GM12878 (cell line): ENCODE data around the gene ERVH48-1. TPM values are rescaled to one million over a fixed set of nuclear protein-coding genes. Genes with fewer than 3 reads are reported as not detected.

Experiments
- ATAC-seq: fragments of 200-7000 bp; cut with Tn5 transposase; 3 replicates; pipeline ENCODE4 v1.9.1; 2020; ENCODE audit warnings: mild to moderate bottlenecking, moderate library complexity
- BruUV-seq: library from RNA; stranded (reverse); fragments of 400-500 nt; replicated peaks from 2 replicates; lab custom pipeline; 2021; lab: Mats Ljungman, UMichigan
- CTCF ChIA-PET: fragments of 300-600 bp; sonication (Branson Sonifier 250); formaldehyde crosslinking; extraction: SDS; loops from one replicate; lab custom pipeline; 2021; ENCODE audit warnings: inconsistent platforms; lab: Yijun Ruan, JAX
- POLR2A ChIA-PET: fragments of 350-600 bp; formaldehyde crosslinking; extraction: SDS; loops from one replicate; lab custom pipeline; 2021; ENCODE audit warnings: inconsistent platforms; lab: Charles Lee
- RAD21 ChIA-PET: fragments of 300-600 bp; sonication (Branson Sonifier 250); formaldehyde crosslinking; loops from one replicate; lab custom pipeline; 2023; ENCODE audit warnings: antibody characterized with exemption; ENCODE audit not compliant: unreplicated experiment; lab: Charles Lee
- SMC1A ChIA-PET: fragments of 300-600 bp; sonication (Branson Sonifier 250); formaldehyde crosslinking; loops from one replicate; lab custom pipeline; 2023; ENCODE audit not compliant: unreplicated experiment, uncharacterized antibody; lab: Charles Lee
- DNase-seq: peaks from one replicate; pipeline ENCODE4 v3.0.0-alpha.2; 2011; ENCODE audit warnings: low read depth, low spot score
- FAIRE-seq: peaks from 3 replicates; lab custom pipeline; 2011; peaks lifted over from hg19 to GRCh38; lab: Jason Lieb, UNC
- H2AFZ ChIP-seq: 2 replicates; pipeline ENCODE4 v1.6.0; 2011; ENCODE audit warnings: low read depth, low read length, control low read depth; ENCODE audit not compliant: control insufficient read depth
- H3K27ac ChIP-seq: 2 replicates; pipeline ENCODE4 v1.5.1; 2011; ENCODE audit warnings: control low read depth; ENCODE audit not compliant: control insufficient read depth, insufficient read depth
- H3K27me3 ChIP-seq, 2 experiments: replicated peaks in 1 of 2; 2 replicates each; pipeline versions ENCODE4 v1.6.0 to v1.6.1; 2011; ENCODE audit warnings: low read length in 1 of 2; ENCODE audit not compliant: control insufficient read depth in 2 of 2, insufficient read depth in 2 of 2
- H3K36me3 ChIP-seq, 2 experiments: 2 replicates each; pipeline ENCODE4 v1.5.1; 2011; ENCODE audit warnings: low read length in 1 of 2; ENCODE audit not compliant: control insufficient read depth in 2 of 2, insufficient read depth in 2 of 2
- H3K4me1 ChIP-seq: 2 replicates; pipeline ENCODE4 v1.6.1; 2011; ENCODE audit warnings: mild to moderate bottlenecking, low read length, moderate library complexity, mixed read lengths; ENCODE audit not compliant: control insufficient read depth, insufficient read depth
- H3K4me2 ChIP-seq: 2 replicates; pipeline ENCODE4 v1.6.0; 2011; ENCODE audit warnings: control low read depth; ENCODE audit not compliant: control insufficient read depth, insufficient read depth
- H3K4me3 ChIP-seq: fragments of 200-600 bp; sonication (generic); 2 replicates; pipeline ENCODE4 v1.5.1; 2016
- H3K79me2 ChIP-seq: 2 replicates; pipeline ENCODE4 v1.6.0; 2011; ENCODE audit warnings: low read length; ENCODE audit not compliant: control insufficient read depth, insufficient read depth
- H3K9ac ChIP-seq: 2 replicates; pipeline ENCODE4 v1.8.0; 2011; ENCODE audit warnings: low read length, control low read depth, mixed read lengths; ENCODE audit not compliant: control insufficient read depth, insufficient read depth
- H3K9me3 ChIP-seq: replicated peaks from 3 replicates; pipeline ENCODE4 v1.5.1; 2011; ENCODE audit warnings: mild to moderate bottlenecking, low read length; ENCODE audit not compliant: control insufficient read depth, insufficient read depth
- H4K20me1 ChIP-seq: 2 replicates; pipeline ENCODE4 v1.6.0; 2011; ENCODE audit not compliant: control insufficient read depth, insufficient read depth
- CBX3 ChIP-seq: fragments of 200-600 bp; sonication (generic); IDR thresholded peaks from 2 replicates; pipeline ENCODE4 v1.6.1; 2016; ENCODE audit warnings: low read depth, borderline replicate concordance
- EED ChIP-seq: sonication (generic); IDR thresholded peaks from 2 replicates; pipeline ENCODE4 v1.6.1; 2016; ENCODE audit warnings: antibody characterized with exemption, low read depth
- JUNB ChIP-seq: IDR thresholded peaks from 2 replicates; pipeline ENCODE4 v1.6.1; 2016; ENCODE audit warnings: antibody characterized with exemption, mild to moderate bottlenecking
- RB1 ChIP-seq: fragments of 450-650 bp; formaldehyde crosslinking; IDR thresholded peaks from 2 replicates; pipeline ENCODE4 v1.6.1; 2017; ENCODE audit warnings: mild to moderate bottlenecking, borderline replicate concordance
- SIN3A ChIP-seq: IDR thresholded peaks from 2 replicates; pipeline ENCODE4 v1.6.1; 2012; ENCODE audit warnings: low read depth, low read length, improper control_type of control experiment
- SMAD1 ChIP-seq: fragments of 450-650 bp; IDR thresholded peaks from 2 replicates; pipeline ENCODE4 v1.6.1; 2018; ENCODE audit warnings: mild to moderate bottlenecking, low read depth; ENCODE audit not compliant: partially characterized antibody
- TCF3 ChIP-seq: IDR thresholded peaks from 2 replicates; pipeline ENCODE4 v1.6.1; 2012; ENCODE audit warnings: low read depth, mild to moderate bottlenecking, low read length, borderline replicate concordance; ENCODE audit not compliant: insufficient read depth
- ZBED1 ChIP-seq: IDR thresholded peaks from 2 replicates; pipeline ENCODE4 v1.6.1; 2016; ENCODE audit warnings: borderline replicate concordance
- WGBS: methylation state at CpG from one replicate; pipeline ENCODE4 v1.1.6; 2016; ENCODE audit warnings: low lambda C conversion rate; ENCODE audit not compliant: insufficient replicate concordance, insufficient coverage; ENCODE audit errors: missing lambda C conversion rate; 5-methylcytosine and 5-hydroxymethylcytosine counted together
- in situ Hi-C: fragments of 300-500 bp; cut with MboI; formaldehyde crosslinking; loops from 9 replicates; pipeline ENCODE4 v1.14.3; 2018; ENCODE audit warnings: mixed read lengths
- intact Hi-C: fragments of 100-400 bp; cut with micrococcal nuclease; formaldehyde crosslinking; loops from one replicate; pipeline ENCODE4 v1.14.2; 2022; ENCODE audit not compliant: unreplicated experiment
- polyA plus RNA-seq, 11 experiments: library from polyadenylated mRNA; depleted of rRNA in 4 of 11; unstranded in 6 of 11; stranded (reverse) in 5 of 11; fragments of >200 nt; fragmentation: Nextera tagmentation in 4 of 11; fragmentation: Illumina TruSeq in 1 of 11; extraction: Ambion mirVana in 4 of 11; extraction: Trizol in 1 of 11; gene quantifications; 1 replicate in 1 of 11; 2 replicates in 10 of 11; pipeline versions ENCODE4 v1.2.1 to v1.2.3, GENCODE V29; 2011 to 2016; ENCODE audit warnings: inconsistent platforms in 2 of 11, missing spikeins in 2 of 11, low read depth in 1 of 11
- total RNA-seq, 4 experiments: library from RNA; depleted of rRNA in 3 of 4; stranded (reverse); fragments of >200 nt in 3 of 4; fragmentation: Illumina TruSeq in 1 of 4; extraction: Trizol in 1 of 4; gene quantifications; 2 replicates each; pipeline versions ENCODE4 v1.2.1 to v1.2.3, GENCODE V29; 2013 to 2021
- TF ChIP-seq, protein P1 (sequence below): fragments of 450-650 bp; IDR thresholded peaks from 2 replicates; pipeline ENCODE4 v1.6.1; 2018; ENCODE audit warnings: mild to moderate bottlenecking, low read depth, moderate library complexity; ENCODE audit not compliant: partially characterized antibody
- TF ChIP-seq, protein P2 (sequence below): IDR thresholded peaks from 2 replicates; pipeline ENCODE4 v1.6.1; 2012; ENCODE audit warnings: improper control_type of control experiment, low read depth, low read length; ENCODE audit not compliant: insufficient replicate concordance
- TF ChIP-seq, protein P3 (sequence below): fragments of 450-650 bp; IDR thresholded peaks from 2 replicates; pipeline ENCODE4 v1.6.1; 2016; ENCODE audit warnings: mild to moderate bottlenecking

The ERVH48-1 gene
- total and polyA plus RNA-seq, 10 of the 15 experiments (the other 5 are each of a cell fraction or from before 2014, with no cell fraction given), result 0.03 to 0.30 (median 0.13) TPM; not detected in 7

DNA sequence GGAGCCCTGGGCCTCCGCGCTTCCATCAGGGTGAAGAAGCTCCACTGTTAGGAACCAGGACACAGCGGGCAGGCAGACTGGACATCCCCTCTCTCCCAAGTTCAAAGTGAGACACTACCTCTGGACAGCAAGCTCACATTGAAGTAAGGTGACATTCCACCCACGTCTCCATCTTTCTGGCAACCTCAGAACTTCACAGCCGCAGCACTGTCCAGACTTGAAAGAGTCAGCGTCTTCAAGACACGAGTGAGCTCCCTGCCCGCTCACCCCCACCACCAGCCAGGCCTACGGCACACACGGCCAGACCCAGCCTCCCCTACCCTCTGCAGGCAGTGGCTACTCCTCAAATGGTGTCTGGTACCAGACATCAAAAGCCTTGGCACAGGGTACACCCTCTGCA is 57.2 kb downstream of the ERVH48-1 start:
- ChIA-PET POLR2A (no interaction called here), CTCF (interaction anchor here (0.9 kb wide), 1 partner anchor 47 kb away, joined by 3 read pairs; no protein-coding TSS in a partner anchor)
- Histone ChIP-seq H3K36me3 (peaks cover 28 to 34% of the 10 kb centered on the region in 2 experiments; a peak in 3 of 4 replicates), H3K4me3 (no peak overlapping the region), H3K27ac (no peak overlapping the region)
- TF ChIP-seq TCF3 (no peak), ZBED1 (no peak), RB1 (no peak), EED (no peak), JUNB (no peak), SMAD1 (no peak), CBX3 (no peak), SIN3A (no peak)
- TF ChIP-seq, protein P1, sequence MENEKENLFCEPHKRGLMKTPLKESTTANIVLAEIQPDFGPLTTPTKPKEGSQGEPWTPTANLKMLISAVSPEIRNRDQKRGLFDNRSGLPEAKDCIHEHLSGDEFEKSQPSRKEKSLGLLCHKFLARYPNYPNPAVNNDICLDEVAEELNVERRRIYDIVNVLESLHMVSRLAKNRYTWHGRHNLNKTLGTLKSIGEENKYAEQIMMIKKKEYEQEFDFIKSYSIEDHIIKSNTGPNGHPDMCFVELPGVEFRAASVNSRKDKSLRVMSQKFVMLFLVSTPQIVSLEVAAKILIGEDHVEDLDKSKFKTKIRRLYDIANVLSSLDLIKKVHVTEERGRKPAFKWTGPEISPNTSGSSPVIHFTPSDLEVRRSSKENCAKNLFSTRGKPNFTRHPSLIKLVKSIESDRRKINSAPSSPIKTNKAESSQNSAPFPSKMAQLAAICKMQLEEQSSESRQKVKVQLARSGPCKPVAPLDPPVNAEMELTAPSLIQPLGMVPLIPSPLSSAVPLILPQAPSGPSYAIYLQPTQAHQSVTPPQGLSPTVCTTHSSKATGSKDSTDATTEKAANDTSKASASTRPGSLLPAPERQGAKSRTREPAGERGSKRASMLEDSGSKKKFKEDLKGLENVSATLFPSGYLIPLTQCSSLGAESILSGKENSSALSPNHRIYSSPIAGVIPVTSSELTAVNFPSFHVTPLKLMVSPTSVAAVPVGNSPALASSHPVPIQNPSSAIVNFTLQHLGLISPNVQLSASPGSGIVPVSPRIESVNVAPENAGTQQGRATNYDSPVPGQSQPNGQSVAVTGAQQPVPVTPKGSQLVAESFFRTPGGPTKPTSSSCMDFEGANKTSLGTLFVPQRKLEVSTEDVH, result no peak
- TF ChIP-seq, protein P2, sequence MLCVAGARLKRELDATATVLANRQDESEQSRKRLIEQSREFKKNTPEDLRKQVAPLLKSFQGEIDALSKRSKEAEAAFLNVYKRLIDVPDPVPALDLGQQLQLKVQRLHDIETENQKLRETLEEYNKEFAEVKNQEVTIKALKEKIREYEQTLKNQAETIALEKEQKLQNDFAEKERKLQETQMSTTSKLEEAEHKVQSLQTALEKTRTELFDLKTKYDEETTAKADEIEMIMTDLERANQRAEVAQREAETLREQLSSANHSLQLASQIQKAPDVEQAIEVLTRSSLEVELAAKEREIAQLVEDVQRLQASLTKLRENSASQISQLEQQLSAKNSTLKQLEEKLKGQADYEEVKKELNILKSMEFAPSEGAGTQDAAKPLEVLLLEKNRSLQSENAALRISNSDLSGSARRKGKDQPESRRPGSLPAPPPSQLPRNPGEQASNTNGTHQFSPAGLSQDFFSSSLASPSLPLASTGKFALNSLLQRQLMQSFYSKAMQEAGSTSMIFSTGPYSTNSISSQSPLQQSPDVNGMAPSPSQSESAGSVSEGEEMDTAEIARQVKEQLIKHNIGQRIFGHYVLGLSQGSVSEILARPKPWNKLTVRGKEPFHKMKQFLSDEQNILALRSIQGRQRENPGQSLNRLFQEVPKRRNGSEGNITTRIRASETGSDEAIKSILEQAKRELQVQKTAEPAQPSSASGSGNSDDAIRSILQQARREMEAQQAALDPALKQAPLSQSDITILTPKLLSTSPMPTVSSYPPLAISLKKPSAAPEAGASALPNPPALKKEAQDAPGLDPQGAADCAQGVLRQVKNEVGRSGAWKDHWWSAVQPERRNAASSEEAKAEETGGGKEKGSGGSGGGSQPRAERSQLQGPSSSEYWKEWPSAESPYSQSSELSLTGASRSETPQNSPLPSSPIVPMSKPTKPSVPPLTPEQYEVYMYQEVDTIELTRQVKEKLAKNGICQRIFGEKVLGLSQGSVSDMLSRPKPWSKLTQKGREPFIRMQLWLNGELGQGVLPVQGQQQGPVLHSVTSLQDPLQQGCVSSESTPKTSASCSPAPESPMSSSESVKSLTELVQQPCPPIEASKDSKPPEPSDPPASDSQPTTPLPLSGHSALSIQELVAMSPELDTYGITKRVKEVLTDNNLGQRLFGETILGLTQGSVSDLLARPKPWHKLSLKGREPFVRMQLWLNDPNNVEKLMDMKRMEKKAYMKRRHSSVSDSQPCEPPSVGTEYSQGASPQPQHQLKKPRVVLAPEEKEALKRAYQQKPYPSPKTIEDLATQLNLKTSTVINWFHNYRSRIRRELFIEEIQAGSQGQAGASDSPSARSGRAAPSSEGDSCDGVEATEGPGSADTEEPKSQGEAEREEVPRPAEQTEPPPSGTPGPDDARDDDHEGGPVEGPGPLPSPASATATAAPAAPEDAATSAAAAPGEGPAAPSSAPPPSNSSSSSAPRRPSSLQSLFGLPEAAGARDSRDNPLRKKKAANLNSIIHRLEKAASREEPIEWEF, result no peak
- TF ChIP-seq, protein P3, sequence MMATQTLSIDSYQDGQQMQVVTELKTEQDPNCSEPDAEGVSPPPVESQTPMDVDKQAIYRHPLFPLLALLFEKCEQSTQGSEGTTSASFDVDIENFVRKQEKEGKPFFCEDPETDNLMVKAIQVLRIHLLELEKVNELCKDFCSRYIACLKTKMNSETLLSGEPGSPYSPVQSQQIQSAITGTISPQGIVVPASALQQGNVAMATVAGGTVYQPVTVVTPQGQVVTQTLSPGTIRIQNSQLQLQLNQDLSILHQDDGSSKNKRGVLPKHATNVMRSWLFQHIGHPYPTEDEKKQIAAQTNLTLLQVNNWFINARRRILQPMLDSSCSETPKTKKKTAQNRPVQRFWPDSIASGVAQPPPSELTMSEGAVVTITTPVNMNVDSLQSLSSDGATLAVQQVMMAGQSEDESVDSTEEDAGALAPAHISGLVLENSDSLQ, result no peak
- TF ChIP-seq, all 136 proteins: peak for 0
- ATAC-seq (no peak), FAIRE-seq (no peak), DNase-seq (no peak)
- Histone ChIP-seq H4K20me1 (peaks cover 2% of the 10 kb centered on the region; the same call in 1 of the 2 replicates), H3K27me3 (no peaks in the 10 kb centered on the region), H3K9ac (no peak overlapping the region), H2AFZ (no peak overlapping the region), H3K4me2 (no peak overlapping the region), H3K9me3 (no peaks in the 10 kb centered on the region), H3K79me2 (peaks cover 15% of the 10 kb centered on the region), H3K4me1 (no peaks in the 10 kb centered on the region)
- ChIA-PET RAD21 (no interaction called here), SMC1A (no interaction called here)
- intact Hi-C loops, result no loop called here
- WGBS, result 98% methylated on average over 10 of the region's 10 CpGs
- in situ Hi-C loops, result no loop called here
- no TSS peak for BruUV-seq
